SU-DHL-6 (cell line): Measurements from ENCODE around the gene HOXC13.

Experiments
- H2AFZ ChIP-seq: fragments of 200-600 bp; sonication (generic); 2 replicates; pipeline ENCODE4 v1.6.1; 2014; ENCODE audit warnings: low read depth, mild to moderate bottlenecking, moderate library complexity, mixed read lengths, antibody characterized with exemption, low read length; ENCODE audit not compliant: severe bottlenecking
- H3F3A ChIP-seq: fragments of 200-600 bp; shearing (Covaris generic); 2 replicates; pipeline ENCODE4 v1.6.0; 2016; ENCODE audit warnings: antibody characterized with exemption, mild to moderate bottlenecking; ENCODE audit not compliant: insufficient read depth
- H3K27ac ChIP-seq: fragments of 200-600 bp; sonication (generic); 2 replicates; pipeline ENCODE4 v1.5.1; 2016; ENCODE audit warnings: low read depth, mild to moderate bottlenecking, low read length, moderate library complexity, mixed read lengths
- H3K27me3 ChIP-seq: fragments of 200-600 bp; sonication (generic), shearing (Covaris generic); 2 replicates; pipeline ENCODE4 v1.6.0; 2014; ENCODE audit warnings: mild to moderate bottlenecking, low read length
- H3K36me3 ChIP-seq: fragments of 200-600 bp; sonication (generic); 2 replicates; pipeline ENCODE4 v1.6.1; 2014; ENCODE audit warnings: mild to moderate bottlenecking, low read length, mixed read lengths
- H3K4me2 ChIP-seq: fragments of 300-600, 200-600 bp; shearing (Covaris generic), sonication (generic); 2 replicates; pipeline ENCODE4 v1.6.0; 2014; ENCODE audit warnings: low read length, low read depth, mild to moderate bottlenecking; ENCODE audit not compliant: poor library complexity, severe bottlenecking
- H3K4me3 ChIP-seq: fragments of 200-600 bp; sonication (generic); 2 replicates; pipeline ENCODE4 v1.5.1; 2014; ENCODE audit warnings: antibody characterized with exemption, low read length, mild to moderate bottlenecking, mixed read lengths; ENCODE audit not compliant: insufficient read depth, poor library complexity, severe bottlenecking
- H3K79me2 ChIP-seq: fragments of 200-600 bp; sonication (generic); 2 replicates; pipeline ENCODE4 v1.6.1; 2014; ENCODE audit warnings: mild to moderate bottlenecking, low read length, moderate library complexity; ENCODE audit not compliant: insufficient read depth
- H3K9ac ChIP-seq: fragments of 200-600 bp; sonication (generic); 2 replicates; pipeline ENCODE4 v1.7.0; 2014; ENCODE audit warnings: mild to moderate bottlenecking, low read length
- H3K9me2 ChIP-seq: fragments of 200-600 bp; sonication (generic); replicated peaks from 2 replicates; pipeline ENCODE4 v1.6.1; 2014; ENCODE audit warnings: low read length; ENCODE audit not compliant: insufficient read depth
- H3K9me3 ChIP-seq: fragments of 200-600 bp; sonication (generic); 2 replicates; pipeline ENCODE4 v1.6.1; 2014; ENCODE audit warnings: low read length, mixed read lengths; ENCODE audit not compliant: insufficient read depth
- H4K20me1 ChIP-seq: fragments of 200-600 bp; sonication (generic); 2 replicates; pipeline ENCODE4 v1.6.1; 2014; ENCODE audit warnings: low read depth, mild to moderate bottlenecking, antibody characterized with exemption, low read length, moderate library complexity, mixed read lengths
- EZH2phosphoT487 ChIP-seq: fragments of 200-600 bp; sonication (generic), shearing (Covaris generic); conservative IDR thresholded peaks from 2 replicates; pipeline ENCODE4 v1.6.1; 2018; ENCODE audit warnings: mild to moderate bottlenecking, antibody characterized with exemption, low read length, moderate library complexity, mixed read lengths
- TF ChIP-seq, protein P1 (sequence below): fragments of 200-600 bp; sonication (generic); IDR thresholded peaks from one replicate; pipeline ENCODE4 v1.5.1; 2017; ENCODE audit warnings: antibody characterized with exemption, mild to moderate bottlenecking, low read length, moderate library complexity; ENCODE audit not compliant: insufficient read depth, poor library complexity, severe bottlenecking

HOXC13 gene

DNA sequence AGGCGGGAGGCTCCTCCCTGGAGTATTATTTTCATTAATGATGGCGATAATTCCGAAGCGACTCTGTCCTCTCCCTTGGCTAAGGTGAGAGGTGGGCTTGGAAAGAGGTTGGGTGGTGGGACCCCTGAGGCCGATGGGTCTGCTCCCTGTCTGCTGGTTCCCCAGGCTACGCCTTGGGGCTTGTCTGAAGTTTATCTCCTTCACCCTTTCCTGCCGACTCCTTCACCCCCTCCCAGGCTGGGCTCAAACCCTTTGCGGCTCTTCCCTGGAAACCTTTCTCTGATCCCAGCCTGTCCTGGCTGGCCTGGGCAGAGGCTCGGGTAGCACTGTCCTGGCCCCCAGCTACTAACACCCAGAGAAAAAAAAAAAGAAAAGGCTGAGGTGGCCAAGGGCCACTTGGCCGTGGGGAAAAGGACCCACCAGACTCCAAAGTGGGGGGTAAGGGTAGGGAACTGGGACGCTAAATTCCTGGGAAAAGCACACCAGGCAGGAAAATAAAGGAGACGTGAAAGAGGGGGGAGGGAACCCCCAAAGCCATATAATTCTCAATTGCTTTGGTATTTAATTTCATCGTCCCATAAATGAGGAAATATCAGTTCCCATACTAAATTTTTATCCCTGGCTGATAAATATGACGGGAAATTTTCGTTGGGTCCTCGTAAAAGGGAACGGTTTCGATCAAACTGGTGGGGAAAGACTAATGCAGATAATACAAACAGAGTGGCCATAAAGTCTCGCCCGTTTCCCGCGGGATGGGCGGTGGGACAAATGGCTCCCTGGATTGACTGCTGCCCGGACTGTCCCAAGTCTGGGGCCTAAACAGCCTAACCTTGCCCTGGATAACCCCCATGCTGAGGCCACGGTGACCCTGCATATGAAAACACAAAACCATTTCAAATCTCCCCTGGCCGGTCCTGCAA is 44.3 kb downstream of the HOXC13 start:
- H3K9me2 ChIP-seq = no peaks in the 10 kb centered on the region
- H3K79me2 ChIP-seq = no peaks in the 10 kb centered on the region
- H3K27me3 ChIP-seq = no peaks in the 10 kb centered on the region
- H3K27ac ChIP-seq = no peak overlapping the region
- no peak overlapping the region for H3K4me2 ChIP-seq
- H3K9me3 ChIP-seq = no peaks in the 10 kb centered on the region
- no peaks in the 10 kb centered on the region for H3K36me3 ChIP-seq
- H3F3A ChIP-seq = no peaks in the 10 kb centered on the region
- H2AFZ ChIP-seq = no peak overlapping the region
- H4K20me1 ChIP-seq = no peaks in the 10 kb centered on the region
- no peak for TF ChIP-seq EZH2phosphoT487
- TF ChIP-seq, protein P1, sequence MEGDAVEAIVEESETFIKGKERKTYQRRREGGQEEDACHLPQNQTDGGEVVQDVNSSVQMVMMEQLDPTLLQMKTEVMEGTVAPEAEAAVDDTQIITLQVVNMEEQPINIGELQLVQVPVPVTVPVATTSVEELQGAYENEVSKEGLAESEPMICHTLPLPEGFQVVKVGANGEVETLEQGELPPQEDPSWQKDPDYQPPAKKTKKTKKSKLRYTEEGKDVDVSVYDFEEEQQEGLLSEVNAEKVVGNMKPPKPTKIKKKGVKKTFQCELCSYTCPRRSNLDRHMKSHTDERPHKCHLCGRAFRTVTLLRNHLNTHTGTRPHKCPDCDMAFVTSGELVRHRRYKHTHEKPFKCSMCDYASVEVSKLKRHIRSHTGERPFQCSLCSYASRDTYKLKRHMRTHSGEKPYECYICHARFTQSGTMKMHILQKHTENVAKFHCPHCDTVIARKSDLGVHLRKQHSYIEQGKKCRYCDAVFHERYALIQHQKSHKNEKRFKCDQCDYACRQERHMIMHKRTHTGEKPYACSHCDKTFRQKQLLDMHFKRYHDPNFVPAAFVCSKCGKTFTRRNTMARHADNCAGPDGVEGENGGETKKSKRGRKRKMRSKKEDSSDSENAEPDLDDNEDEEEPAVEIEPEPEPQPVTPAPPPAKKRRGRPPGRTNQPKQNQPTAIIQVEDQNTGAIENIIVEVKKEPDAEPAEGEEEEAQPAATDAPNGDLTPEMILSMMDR = no peak
- H3K9ac ChIP-seq = no peak overlapping the region
- H3K4me3 ChIP-seq = no peak overlapping the region

- no peaks in the 10 kb centered on the region for H3K36me3 ChIP-seq
- H3K4me3 ChIP-seq = no peak overlapping the region
- H2AFZ ChIP-seq = no peak overlapping the region
- TF ChIP-seq EZH2phosphoT487 = no peak
- TF ChIP-seq, protein P1 = no peak
- H3K9me3 ChIP-seq = no peaks in the 10 kb centered on the region
- H3K27ac ChIP-seq = no peak overlapping the region
- H3F3A ChIP-seq = no peaks in the 10 kb centered on the region
- H3K79me2 ChIP-seq = no peaks in the 10 kb centered on the region
- H3K27me3 ChIP-seq = no peaks in the 10 kb centered on the region
- H3K9me2 ChIP-seq = no peaks in the 10 kb centered on the region
- H3K9ac ChIP-seq = no peak overlapping the region
- H4K20me1 ChIP-seq = no peaks in the 10 kb centered on the region
- no peak overlapping the region for H3K4me2 ChIP-seq
Measured at GRCh38 chr12:53983568-53983949, 44.9 kb downstream of the HOXC13 start.

DNA sequence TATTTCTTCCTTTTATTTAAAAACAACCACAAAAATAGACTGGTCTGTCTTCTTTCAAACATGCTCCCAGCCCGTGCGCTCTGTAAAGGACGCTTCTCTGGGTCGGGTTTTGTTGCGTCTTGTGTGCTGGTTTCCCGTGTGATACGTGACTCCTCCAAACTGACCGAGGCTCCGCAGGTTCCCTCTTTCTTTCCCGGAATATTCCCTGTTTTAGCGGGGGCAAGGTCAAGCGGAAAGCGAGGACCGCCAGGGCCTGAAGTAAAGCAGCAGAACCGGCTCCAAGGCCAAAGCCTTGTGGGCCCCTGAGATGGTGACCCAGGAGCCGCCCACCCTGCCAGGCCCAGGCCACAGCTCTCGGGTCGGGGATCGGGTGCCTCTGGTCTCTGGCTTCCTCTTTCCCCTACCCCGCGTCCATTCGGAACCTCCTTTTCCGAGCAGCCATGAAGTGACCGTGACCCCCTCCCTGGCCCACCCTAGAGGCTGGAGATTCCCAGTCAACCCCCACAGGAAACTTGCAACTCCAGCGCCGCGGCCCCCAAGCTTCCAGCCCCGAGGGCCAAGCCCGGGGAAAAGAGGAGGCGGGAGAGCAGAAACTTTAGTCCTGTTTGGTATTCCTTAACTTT is 45.4 kb downstream of the HOXC13 start:
- Histone ChIP-seq H3K27ac (no peak overlapping the region), H3K4me3 (no peak overlapping the region), H3K36me3 (no peaks in the 10 kb centered on the region), H2AFZ (no peak overlapping the region), H3K27me3 (no peaks in the 10 kb centered on the region), H4K20me1 (no peaks in the 10 kb centered on the region), H3K79me2 (no peaks in the 10 kb centered on the region), H3K9ac (no peak overlapping the region), H3K9me3 (no peaks in the 10 kb centered on the region), H3F3A (no peaks in the 10 kb centered on the region), H3K9me2 (no peaks in the 10 kb centered on the region), H3K4me2 (no peak overlapping the region)
- no peak for TF ChIP-seq EZH2phosphoT487
- TF ChIP-seq, protein P1 = no peak
